Measurements from ENCODE around the gene NPFF.

Gene NPFF

DNA sequence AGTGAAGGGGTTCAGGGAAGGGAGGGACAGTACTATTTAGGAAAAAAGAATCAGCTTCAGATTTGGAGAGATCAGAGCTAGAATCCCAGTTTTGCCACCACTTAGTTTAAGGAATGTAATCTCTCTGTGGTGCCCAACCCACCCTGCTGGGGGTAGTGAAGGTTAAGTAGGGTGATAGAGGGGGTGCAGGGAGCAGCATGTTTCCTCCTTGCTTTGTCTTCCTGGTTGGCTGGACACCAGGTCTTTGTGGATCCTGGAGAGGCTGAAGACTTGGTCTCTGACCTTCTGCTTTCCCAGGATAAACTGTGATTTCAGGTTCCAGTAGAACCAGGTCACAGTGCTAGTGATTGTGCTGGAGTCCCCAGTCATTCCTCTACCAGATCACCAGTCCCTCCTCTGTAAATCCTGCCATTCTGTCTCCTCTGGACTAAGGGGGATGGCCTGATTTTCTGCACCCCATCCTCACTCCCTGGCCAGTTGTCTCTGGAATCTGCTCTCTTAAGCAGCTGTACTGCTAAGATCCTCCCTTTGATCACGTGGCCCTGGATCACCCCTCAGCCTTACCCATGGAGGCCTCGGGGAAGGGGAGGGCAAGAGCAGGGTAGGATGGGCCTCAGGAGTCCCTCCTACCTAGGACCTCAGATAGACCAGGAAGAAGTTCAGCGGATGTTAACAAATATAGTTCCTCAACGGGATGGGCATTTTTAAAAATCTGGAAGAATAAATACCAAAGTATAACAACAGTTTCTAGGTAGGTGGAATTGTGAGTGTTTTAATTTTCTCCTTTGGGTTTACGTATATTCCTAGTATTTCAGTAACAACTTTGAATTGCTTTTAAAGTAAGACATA is 11.2 kb downstream of the NPFF start:
- peak; percentile 74 for DNase-seq (ENCODE audit: low read depth)

DNA sequence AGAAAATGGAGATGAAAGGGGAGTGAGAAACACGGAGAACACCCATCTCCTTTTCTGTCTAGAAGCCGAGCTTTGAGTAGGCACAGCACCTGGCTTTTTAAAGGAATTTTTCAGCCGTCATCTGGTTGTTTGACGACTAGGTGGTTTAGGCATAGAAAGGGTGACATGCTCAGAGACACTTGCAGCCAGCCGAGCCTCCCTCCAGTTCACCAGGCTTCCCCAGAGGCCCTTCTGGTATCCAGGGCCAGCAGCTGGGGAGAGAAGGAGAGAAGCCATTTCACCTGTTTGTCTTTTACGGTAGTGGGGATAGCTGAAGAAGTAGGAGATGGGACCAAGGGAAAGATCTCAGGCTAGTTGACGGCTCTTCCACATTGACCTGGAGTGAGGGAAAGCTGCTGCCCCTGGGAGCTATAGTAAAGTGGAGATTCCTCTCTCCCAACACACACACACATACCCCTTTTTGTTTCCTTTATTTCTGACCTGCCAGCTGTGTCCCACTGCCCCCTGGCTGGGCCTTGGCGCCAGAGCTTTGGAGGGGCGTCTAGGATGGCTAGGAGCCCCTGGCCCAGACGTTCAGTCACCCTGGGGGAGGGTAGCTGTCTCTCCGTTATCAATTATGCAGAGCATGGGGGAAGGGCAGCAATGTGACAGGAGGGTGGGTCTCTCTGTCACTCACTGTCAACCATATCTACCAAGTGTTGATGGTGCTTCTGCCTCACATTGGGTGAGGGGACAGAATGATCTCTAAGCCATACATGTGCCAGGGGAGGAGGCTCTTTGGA is 13.5 kb downstream of the NPFF start:
- DNase-seq (ENCODE audit: low read depth): no peak

DNA sequence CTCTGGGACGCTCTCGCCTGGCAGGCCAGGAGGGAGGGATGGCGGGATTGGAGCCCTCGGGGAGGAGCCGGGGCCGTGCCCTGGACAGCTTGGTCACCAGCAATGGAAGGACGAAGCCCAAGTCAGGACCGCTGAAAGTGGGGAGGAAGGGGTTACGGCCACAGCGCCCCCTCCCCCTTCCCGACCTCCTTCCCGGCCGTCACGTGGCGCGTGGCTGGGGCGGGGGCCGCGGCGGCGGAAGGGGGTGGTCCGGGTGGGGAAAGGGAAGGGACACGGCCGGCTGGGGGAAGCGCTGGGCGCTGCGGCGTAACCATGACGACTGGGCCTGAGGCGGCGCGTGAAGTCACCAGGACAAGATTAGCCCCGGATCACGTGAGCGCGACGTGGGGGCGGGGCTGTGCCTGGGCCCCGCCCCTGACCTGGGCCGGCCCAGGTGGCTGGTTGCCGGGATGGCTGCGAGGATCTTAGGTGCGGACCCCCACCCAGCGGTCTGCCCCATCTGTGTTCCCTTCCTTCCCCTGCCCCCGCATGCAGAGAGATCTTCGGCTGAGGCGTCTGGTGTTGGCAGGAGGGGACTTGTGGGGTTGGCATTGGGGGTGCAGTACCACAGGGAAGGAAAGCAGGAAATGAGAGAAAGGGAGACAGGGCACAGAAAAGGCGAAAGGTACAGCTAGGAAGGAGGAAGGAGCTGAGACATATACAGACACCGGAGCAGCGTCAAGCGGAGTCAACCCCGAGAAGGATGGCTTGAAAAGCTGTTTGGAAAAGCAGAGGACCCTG is 14.3 kb downstream of the NPFF start:
- DNase-seq (ENCODE audit: low read depth): peak; percentile 85

DNA sequence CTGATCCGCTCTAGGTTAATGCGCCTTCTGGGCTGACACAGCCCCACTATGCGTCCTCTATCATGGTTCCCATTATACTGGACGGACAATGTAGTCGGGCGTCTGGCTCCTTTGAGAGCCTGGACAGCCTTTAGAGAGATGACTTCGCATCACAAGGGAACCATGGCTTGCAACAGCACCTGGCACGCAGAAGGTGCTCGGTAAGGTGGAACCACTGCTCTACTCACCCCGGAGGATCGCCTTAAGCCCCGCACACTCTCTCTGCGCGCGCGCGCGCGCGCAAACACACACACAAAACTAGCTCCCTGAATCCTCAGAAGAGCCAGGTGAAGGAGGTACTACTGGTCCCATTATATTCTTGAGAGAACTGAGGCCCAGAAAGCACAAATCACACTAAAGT is 15.1 kb downstream of the NPFF start:
- no peak for DNase-seq (ENCODE audit: low read depth)

DNA sequence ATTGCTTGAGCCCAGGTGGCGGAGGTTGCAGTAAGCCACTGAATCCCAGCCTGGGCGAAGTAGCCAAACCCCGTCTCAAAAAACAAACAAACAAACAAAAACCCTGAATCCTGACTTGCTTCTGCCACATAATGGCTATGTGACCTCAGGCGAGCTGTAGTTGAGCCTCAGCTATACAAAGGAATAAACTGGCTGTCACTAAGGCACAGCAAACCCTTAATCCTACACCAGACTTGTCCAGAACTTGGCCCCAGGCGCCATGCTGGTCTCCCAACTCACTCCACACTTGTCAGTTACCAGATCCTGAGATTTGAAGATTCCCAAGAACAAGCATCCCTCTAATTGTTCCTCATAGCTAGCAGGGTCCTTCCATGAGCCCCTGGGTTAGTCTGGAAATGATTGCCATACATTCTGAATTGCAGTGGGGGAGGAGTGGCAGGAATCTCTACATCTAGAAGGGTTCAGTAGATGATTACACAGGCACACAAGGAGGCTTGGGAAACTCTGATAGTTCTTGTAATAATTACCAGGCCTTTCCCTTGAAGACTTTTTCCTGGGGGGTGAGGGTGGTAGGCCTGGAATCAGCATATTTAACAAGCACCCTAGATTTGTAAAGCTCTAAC is 17.9 kb downstream of the NPFF start:
- DNase-seq (ENCODE audit: low read depth): no peak

DNA sequence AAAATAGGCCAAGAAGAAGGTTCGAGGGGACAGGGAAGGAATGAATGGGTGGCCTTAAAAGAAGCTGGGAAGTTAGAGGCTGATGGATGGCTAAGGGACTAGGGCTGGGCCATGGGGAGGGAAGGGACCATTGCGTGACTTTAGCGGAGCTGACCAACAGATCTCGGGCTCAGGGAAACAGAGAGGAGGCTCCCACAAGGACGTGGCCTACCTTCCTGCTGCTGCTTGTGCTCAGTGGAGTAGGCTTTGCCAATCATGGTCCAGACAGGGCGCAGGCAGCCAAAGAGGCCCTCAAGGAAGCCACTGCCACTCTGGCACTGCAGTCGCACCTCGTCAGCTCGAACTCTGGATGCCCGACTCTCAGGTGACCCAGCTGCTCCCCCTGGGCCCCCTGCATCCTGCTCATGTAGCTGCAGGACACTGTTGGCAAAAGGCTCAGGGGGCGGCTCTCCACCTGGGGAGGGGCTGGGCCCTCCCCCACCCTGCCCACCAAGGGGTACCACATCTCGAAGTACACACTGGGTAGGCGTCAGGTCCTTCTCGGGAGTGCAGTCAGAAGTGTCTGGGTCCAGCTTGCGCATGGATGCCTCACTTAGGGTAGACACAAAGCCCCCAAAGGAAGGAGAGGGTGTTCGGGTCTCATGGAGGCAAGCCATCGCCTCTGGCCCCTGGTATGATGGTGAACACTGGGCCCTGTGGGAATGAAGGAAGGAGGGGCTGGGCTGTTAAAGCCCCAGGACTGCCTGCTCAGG is 20.4 kb downstream of the NPFF start:
- DNase-seq (ENCODE audit: low read depth): no peak

DNA sequence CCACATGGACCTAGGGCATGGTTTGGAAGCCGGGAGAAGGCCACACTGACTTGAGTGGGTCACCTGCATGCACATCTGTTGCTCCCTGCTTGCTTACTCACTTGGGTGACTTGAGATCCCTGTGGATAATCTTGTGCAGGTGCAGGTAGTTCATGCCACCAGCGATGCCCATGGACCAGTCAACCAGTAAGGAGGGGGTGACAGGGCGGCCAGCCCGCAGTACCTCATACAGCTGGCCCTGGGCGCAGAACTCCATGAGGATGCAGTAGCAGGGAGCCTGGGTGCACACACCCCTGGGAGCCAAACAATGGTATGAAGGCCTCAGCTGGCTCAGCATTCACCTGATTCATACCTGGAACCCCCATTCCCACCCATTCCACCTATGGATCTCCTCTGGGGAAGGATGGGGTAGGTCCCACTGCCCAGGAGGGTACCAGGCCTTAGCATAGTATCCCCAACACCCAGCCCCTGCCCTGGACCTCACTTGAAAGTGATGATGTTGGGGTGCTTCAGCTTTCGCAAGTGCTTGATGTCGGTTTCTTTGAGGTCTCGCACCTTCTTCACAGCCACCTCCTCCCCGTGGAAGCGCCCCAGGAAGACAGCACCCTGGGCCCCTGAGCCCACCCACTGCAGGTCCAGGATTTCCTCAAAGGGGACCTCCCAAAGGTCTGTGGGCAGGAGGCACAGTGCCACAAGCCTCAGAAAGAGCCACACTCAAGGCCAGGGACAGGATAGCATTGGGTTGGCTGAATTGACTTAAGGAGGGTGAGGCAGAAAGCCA is 21.1 kb downstream of the NPFF start:
- no peak for DNase-seq (ENCODE audit: low read depth)

DNA sequence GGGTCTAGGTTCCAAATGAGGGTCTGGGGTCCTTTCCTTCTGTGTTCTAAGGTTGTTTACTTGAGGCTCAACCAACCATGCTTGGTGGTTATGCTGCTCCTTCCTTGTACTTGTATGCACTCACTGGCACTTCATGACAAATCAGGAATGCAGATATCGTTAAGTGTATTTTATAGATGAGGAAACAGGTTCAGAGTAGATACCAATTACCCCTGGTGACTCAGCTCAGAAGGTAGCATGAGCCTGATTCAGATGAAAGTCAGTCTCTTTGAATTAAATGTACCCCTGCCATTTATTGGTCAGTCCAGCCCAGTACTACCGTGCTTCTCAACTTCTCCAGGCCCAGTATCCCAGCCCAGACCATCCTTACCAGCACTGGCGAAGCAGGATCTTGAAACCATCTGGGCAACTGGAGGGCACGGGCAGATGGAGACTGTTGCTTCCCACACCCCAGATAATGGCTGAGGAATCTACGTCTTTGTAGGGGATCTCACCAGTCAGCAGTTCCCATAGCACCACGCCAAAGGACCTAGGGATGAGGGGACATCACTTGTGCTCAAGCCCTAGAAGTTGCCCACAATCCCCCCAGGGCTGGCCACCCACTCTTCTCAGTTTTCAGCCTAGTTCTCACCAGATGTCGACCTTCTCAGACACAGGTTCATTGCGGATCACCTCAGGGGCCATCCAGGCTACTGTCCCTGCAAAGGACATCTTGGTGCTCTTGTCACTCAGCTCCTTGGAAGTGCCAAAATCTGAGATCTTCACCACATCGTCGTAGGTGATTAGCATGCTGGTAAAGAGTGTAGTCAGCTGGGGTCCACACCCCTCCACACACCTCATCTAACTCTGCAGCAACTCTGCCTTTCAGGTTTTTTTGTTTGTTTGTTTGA is 22.4 kb downstream of the NPFF start:
- DNase-seq (ENCODE audit: low read depth): no peak

DNA sequence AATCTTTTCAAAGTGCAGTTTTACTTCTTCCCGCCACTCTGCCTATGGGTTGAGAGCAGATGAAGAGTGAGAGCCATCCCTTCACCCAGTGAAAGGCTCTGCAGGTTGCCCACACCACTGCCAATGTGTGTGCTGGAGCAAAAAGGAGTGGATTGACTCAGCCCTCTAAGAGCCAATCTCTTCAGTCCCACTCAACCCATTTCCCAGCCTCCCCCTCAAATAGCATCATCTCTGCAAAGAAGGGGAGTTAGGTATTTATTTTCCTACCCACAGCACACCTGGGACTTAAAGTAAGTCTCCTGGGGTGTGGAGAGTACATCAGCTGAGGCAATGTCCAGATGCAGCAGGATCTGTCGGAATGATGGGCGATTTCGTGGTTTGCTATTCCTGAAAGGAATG is 23.3 kb downstream of the NPFF start:
- DNase-seq (ENCODE audit: low read depth): no peak

DNA sequence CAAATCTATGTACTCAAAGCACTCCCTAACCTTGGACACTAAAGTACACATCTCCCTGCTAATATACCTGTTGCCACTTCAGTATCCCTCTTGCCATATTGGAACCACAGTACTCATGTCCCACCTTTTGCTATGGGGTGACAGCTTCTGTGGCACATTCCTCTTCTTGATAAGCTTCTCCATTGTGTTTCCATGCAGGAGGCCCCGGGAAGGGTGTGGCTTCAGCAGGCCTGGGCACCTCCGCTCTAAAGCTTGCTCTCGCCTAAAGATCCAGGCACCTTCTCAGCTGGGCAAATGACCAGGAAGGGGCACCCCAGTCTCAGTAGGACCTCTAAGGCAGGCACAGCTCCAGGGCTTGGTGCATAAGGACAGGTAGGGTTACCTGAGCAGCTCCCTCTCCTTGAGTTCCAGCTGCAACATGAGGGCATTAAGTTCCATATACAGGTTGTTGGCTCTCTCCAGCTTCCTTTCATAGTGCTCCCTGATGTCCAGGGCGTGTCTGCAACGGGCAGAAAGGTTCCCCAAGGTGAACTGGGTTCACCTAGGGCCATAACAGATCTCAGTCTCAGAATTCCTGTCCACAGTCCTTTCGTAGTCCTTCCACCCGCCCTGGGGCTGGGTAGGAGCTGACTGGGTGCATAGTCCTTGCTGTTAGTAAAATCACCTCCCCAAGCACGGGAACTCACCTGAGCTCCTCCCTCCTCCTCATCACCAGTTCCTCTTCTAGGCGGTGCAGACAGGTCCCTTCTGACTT is 23.9 kb downstream of the NPFF start:
- no peak for DNase-seq (ENCODE audit: low read depth)

DNA sequence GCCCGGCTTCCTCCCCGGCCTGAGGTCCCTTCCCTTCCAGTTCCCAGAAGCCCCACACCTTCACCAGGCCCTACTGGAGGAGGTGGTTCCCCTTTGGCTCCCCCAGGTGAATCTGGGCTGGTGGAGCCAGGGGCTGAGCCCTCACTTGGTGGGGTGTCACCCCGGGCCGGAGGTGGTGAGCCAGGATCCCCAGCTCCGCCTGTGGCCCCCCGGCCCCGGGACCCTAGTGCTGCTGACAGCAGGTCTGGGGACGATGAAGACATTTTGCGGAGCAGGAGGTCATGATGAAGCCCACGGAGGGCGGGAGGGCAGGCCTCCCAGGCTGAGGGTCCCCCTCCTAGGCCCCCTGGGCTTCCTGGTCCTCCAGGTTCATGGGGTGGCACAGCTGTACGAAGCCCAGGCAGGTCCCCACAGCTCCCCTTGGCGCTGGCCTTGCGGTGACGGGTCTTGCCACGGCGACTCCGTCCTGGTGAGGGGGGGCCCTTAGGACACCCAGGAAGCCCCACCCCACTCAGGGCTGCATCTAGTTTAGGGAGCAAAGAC is 24.6 kb downstream of the NPFF start:
- no peak for DNase-seq (ENCODE audit: low read depth)

DNA sequence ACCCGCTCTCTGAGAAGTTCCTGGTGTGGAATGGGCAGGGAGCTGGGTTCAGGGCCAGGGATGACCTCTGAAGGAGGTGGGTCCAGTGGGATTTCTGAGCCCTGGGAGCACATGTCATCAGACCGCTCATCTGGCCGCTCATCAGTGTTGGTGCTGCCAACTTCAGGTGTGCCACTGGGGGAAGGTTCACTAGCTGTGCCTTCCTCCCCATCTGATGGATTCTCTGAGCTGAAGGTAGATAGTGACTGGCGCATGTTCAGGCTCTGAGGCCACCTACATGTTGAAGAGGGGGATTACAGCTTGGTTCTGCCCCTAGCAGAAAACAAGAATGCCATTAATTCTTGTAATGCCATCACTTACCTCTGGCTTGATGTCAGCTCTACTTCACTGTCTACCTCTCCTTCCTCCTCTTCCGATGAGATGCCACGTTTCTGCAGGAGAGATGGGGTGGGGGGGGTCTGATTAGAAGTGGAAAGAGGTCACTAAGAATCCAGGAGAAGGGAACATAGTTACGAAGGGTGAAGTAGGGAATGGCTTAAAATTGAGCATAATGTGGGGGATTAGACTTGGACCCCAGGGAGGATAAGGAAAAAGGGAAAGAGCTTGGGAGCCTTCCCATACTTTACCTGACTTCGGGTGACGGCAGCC is 25.2 kb downstream of the NPFF start:
- no peak for DNase-seq (ENCODE audit: low read depth)

DNA sequence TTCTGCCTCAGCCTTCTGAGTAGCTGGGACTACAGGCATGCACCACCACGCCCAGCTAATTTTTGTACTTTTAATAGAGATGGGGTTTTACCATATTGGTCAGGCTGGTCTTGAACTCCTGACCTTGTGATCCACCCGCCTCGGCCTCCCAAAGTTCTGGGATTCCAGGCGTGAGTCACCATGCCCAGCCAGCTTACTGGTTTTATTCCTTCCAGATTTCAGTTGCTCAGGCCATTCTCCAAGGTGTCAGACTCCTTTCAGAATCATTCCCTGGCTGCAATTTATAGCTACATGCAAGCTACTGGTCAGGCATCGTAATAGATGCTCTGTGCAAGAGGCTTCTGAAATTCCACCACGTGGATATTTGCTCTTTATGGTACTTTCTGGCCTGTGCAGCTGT is 25.8 kb downstream of the NPFF start:
- peak; percentile 61 for DNase-seq (ENCODE audit: low read depth)

DNA sequence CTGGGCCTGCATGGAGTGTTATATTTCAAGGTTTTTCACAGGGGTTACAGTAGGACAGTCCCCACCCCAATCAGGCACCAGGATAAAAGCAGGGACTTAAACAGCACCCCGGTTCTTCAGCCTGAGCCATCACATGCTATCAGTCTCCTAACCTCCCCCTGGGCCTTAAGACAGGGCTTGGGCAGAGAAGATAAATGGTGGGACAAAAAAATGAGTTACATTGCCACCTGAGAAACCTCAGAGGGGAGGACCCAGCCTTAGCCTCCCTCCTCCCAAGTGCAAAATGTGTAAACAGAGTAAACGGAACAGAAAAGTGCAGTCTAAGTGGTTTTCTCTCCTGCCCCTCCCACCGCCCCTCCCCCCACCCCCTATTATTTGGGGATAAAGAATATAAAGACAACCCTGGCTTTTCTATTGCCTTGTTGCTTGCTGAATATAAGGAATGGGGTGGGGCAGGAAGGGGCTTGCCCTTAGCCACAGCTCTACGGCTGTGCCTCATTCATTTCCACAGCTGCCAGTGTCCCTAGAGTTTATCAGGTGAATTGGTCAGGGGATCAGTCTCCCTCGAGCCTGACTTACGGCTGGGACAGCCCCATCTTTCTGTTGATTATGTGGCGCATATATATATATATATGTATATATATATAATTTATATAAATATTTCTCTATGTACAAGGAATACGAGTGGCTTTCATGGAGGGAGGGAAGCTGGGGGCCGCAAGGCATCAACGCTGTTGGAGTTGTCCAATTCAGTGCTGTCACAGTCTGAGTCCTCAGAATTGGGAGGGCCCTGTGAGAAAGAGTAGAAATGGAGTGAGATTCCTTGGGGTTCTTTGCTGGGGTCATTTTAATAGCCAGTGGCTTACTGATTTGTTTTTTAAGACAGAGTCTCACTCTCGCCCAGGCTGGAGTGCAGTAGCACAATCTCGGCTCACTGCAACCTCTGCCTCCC is 26.5 kb downstream of the NPFF start:
- no peak for DNase-seq (ENCODE audit: low read depth)

DNA sequence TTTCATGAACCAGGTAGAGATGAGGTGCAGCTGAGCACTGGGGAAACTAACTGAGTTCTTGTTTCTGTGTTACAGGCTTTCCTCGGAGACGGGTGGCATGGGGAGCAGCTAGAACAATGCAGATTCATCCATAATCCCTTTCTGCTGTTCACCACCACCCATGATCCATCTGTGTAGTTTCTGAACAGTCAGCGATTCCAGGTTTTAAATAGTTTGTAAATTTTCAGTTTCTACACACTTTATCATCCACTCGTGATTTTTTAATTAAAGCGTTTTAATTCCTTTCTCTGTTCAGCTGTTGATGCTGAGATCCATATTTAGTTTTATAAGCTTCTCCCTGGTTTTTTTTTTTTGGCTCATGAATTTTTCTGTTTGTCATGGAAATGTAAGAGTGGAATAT is 28.0 kb downstream of the NPFF start:
- no peak for DNase-seq (ENCODE audit: low read depth)

DNA sequence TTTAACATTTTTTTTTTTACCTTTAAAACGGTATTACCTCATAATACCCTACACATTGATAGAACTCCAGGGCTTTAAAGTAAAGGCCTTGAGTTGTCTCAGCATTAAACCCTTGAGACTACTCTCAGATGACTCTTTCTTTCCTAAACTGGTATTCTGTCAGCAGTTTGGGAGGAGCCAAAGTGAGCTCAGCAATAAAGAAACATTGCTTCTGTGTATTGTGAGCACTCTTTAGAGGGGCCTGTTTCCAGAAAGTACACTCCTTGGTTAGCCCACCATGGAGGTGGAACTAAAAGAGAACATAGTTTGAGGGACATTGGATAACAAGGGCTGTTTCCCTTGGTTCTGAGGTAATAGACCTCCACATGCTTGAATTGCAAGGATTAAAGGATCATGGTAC is 28.4 kb downstream of the NPFF start:
- DNase-seq (ENCODE audit: low read depth): no peak

DNA sequence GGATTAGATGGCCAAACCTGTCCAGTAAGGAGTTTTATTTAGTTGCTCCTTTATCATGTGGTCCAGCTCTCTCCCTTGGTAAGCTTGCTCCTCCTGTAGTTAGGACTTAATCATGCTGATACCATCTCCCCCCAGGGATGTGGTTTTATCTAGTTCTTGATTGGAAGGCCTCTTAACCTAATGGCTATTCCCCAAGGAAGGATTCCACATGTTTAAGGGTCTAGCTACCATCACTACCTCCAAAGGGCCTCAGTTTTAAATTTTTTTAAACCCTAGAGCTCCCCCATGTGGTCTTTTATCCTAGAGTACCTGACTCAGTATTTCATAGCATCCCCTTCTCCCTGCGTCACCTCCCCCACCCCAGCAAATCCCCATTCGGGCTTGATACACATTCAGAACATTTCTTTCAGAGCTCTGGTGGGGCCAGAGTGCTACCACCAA is 30.5 kb downstream of the NPFF start:
- no peak for DNase-seq (ENCODE audit: low read depth)
